ENCODE measurements around the gene SLC17A1.

DNA sequence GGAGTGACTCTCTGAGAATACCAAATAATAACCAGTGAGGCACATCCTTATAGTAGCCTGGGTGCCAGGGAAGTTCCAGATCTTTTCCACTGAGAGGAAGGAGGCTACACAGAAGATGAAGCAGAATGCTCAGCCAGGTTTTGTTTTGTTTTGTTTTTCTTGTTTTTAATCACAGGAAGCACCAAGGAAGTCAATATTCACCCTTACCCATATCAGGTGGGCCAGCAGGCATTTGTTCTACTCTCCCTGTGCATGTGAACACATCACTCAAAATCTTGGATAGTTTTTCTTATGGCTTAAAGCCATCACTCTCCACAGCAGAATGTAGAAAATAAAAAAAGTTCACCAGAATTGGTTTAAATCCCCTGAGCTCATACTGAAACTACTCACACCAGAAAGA is 10.5 kb downstream of the SLC17A1 start:
- no peak for TF ChIP-seq CTCF (IDR thresholded peaks at IDR 0.05)
- no peak for TF ChIP-seq POLR2A (IDR thresholded peaks at IDR 0.05)
- no peak for TF ChIP-seq POLR2AphosphoS5 (IDR thresholded peaks at IDR 0.05)
